PC-9 (cell line): ENCODE data around the gene KIZ.

Experiments used
- CTCF ChIP-seq: fragments of 200-600 bp; sonication (generic); conservative IDR thresholded peaks from 2 replicates; pipeline ENCODE4 v1.6.1; 2017; ENCODE audit warnings: mixed run types, antibody characterized with exemption, mild to moderate bottlenecking, moderate library complexity
- EZH2 ChIP-seq: fragments of 200-600 bp; sonication (generic); IDR thresholded peaks from 2 replicates; pipeline ENCODE4 v1.8.0; 2017; ENCODE audit warnings: antibody characterized with exemption, low read depth

- TF ChIP-seq CTCF, result no peak
- no peak for TF ChIP-seq EZH2
These were observed 146.8 kb downstream of the KIZ start for GRCh38 chr20:21272679-21273078.
